MG63 (cell line): Measurements from ENCODE around the gene MAP2K7. TPM values are rescaled to one million over a fixed set of nuclear protein-coding genes. Genes with fewer than 3 reads are reported as not detected.

Source experiments
- DNase-seq: peaks from one replicate; pipeline ENCODE4 v3.0.0-alpha.2; 2020
- H3K27me3 ChIP-seq: fragments of 250-450 bp; sonication (Bioruptor Pico); 2 replicates; pipeline ENCODE4 v1.5.1; 2020; ENCODE audit warnings: mild to moderate bottlenecking, moderate library complexity
- H3K36me3 ChIP-seq: fragments of 250-450 bp; sonication (Bioruptor Pico); 2 replicates; pipeline ENCODE4 v1.5.1; 2020; ENCODE audit warnings: mild to moderate bottlenecking, moderate library complexity
- H3K4me3 ChIP-seq: fragments of 250-450 bp; sonication (Bioruptor Pico); 2 replicates; pipeline ENCODE4 v1.5.1; 2020; ENCODE audit warnings: mild to moderate bottlenecking, moderate library complexity
- H3K9me3 ChIP-seq: fragments of 250-450 bp; sonication (Bioruptor Pico); 2 replicates; pipeline ENCODE4 v1.5.1; 2020; ENCODE audit warnings: mild to moderate bottlenecking, moderate library complexity
- total RNA-seq: library from RNA; depleted of rRNA; stranded (reverse); fragments of >200 nt; shearing (Covaris generic); gene quantifications from 2 replicates; pipeline ENCODE4 v1.2.3, GENCODE V29; 2014; ENCODE audit warnings: low replicate concordance

MAP2K7 gene
- total RNA-seq, 1 experiment from 2014 or later, result 38.6 TPM

DNA sequence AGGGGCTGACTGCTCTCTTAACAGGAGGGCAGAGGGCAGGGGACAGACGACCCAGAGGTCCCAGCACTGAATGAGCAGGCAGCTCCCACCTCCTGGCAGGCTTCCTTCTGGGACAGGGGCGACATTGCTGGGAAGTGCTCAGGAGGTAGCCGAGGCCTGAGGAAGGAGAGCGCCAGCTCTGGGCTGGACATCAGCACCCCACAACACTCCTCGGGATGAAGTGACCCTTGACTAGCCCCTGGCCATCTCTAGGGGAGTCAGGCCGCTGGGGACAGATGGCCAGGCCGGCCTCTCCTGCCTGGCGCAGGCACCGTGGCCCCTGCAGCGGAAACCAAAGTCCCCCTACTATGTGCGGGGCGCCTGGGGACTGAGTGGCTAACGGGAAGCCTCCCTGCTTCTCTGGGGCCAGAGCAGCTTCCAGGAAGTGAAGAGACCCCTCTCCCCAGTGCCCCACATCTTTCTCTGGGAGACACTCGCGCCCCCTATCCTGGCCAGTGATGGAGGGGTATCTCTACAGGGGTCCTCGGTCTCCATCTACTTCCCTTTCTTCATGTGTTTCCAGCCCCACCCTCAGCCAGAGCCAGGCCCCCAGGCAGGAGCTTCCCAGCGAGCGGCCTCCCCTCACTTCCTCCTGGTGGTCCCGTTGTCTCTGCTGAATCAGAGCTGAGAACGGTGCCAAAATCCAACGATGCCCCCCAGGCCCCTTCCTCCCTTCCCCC is 39.5 kb upstream of the MAP2K7 start:
- DNase-seq, result no peak

DNA sequence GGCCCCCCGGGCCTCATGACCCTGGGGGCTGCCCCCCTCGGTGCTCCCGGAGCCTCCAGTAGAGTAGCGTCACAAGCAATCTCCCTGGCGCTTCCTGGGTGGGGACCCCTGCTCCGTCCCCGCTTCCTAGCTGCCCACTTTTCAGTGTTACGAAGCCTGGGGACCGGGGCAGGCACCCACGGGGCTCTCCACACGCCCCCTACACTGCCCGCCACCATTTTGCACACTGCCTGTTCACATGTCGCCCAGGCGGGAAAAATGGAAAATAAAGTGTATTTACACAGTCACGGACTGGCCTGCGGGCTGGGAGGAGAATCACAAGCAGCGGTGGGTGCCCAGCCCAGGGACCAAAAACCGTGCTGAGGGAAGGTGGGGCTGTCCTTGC is 39.0 kb upstream of the MAP2K7 start:
- Histone ChIP-seq H3K9me3 (no peaks in the 10 kb centered on the region), H3K36me3 (no peaks in the 10 kb centered on the region), H3K27me3 (no peaks in the 10 kb centered on the region), H3K4me3 (no peak overlapping the region)
- DNase-seq, result no peak

More for the DNA sequence above, 39.5 kb upstream of the MAP2K7 start:
- Histone ChIP-seq H3K36me3 (no peaks in the 10 kb centered on the region), H3K4me3 (no peak overlapping the region), H3K27me3 (no peaks in the 10 kb centered on the region), H3K9me3 (no peaks in the 10 kb centered on the region)

DNA sequence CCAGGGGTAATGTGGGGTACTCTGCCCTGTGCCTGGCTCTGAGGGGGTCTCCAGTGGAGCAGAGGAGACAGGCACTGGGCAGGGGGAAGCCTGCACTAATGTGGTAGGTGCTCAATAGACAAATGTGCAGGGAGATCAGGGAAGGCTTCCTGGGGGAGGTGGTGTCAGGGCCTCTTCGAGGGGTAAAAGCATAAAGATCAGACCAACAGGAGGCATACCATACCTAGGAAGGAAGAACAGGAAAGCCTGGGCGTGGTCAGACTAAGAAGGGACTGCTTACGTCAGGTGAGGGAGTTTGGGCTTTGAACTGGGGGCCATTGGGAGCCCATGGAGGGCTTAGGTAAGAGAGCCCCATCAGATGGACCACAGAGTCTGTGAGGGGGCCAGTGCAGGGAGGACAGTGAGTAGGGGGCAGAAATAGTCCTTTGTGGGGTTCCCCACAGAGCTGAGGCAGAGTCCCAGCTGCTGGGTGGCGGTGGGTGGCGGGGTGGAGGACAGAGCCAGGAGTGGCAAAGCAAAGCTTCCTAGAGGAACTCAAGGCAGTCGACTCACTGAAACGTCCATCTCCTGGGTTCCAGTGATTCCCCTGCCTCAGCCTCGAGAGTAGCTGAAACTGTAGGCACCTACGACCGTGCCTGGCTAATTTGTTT is 38.3 kb upstream of the MAP2K7 start:
- no peaks in the 10 kb centered on the region for H3K9me3 ChIP-seq
- no peaks in the 10 kb centered on the region for H3K27me3 ChIP-seq
- H3K36me3 ChIP-seq, result no peaks in the 10 kb centered on the region
- H3K4me3 ChIP-seq, result no peak overlapping the region
- no peak for DNase-seq

DNA sequence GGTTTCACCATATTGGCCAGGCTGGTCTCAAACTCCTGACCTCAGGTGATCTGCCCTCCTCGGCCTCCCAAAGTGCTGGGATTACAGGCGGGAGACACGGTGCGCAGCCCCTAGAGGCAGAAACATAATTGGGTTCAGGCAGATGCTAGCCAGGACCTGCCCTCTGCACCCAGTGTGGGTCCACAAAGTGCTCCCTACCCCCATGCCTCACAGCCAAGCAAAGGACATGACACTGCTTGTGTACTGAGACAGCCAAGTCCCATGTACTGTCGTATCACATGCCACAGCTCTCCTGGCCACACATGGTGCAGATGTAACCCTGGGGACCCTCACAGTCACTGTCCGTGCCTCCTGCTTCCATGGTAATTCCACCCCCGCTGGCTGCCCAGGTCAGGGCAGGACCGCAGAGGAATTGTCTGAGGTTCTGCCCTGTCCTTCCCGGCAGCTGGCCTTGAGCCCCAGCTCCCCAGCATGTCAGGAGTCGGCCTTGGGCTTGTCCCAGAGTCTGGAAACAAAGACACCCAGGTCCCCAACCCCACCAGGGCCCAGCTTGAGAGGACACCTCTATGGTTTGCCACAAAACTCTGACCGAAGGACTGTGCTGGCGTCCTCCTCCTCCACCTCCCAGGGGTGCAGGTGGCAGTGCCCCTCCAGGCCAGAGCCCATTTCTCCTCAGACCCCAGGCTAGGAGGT is 37.1 kb upstream of the MAP2K7 start:
- Histone ChIP-seq H3K36me3 (no peaks in the 10 kb centered on the region), H3K4me3 (no peak overlapping the region), H3K9me3 (no peaks in the 10 kb centered on the region), H3K27me3 (no peaks in the 10 kb centered on the region)
- DNase-seq, result no peak

DNA sequence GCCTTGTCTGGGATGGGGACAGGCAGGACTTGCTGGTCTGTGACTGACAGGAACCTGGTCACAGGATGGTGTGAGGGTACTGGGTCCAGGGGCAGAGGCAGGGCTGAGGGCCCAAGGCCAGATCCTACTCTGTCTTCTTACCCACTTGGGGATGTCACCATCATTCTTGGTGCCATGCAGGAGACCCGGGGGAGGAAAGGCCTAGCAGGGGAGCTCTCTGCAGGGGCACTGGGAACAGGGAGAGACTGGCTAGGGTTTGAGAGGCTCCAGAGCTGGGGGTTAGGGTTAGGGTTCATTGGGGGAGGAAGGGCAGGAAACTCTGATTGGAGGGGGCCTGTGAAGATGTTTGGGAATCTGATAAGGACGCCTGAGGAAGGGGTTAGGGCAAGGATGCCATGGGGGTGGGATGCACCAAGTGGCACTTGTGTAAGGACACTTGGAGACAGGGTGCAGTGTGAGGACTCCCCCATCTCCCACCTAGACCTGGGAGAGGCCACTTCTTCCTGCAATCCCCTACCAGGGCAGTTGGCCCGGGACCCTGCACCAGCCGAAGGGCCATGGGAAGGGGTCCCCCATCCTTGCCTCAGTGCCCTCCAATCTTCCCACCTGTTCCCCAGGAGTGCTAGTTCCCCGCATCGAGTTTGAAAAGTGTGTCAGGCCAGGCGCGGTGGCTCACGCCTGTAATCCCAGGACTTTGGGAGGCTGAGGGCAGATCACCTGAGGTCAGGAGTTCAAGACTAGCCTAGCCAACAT is 36.4 kb upstream of the MAP2K7 start:
- no peaks in the 10 kb centered on the region for H3K36me3 ChIP-seq
- H3K9me3 ChIP-seq, result no peaks in the 10 kb centered on the region
- no peak for DNase-seq
- H3K27me3 ChIP-seq, result no peaks in the 10 kb centered on the region; the same call in 1 of the 2 replicates
- H3K4me3 ChIP-seq, result no peak overlapping the region

DNA sequence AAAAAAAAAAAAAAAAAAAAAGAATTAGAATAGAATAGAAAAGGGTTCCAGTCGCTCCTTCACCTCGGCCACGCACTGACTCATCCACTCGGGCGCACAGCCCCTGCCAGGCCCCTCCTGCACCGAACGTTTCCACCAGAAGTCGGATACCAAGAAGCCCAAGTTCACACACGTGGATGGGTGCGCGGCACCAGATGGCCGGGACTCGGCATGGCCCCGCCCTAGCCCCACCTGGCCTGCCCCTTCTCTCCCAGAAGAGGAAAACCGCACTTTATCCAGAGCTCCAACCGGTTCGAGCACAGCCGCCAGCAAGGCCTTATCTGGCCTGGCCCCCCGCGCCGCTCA is 35.4 kb upstream of the MAP2K7 start:
- Histone ChIP-seq H3K9me3 (no peaks in the 10 kb centered on the region), H3K4me3 (peak overlapping the region; percentile 48), H3K27me3 (peaks cover 10% of the 10 kb centered on the region), H3K36me3 (no peaks in the 10 kb centered on the region)
- DNase-seq, result peak; percentile 59

DNA sequence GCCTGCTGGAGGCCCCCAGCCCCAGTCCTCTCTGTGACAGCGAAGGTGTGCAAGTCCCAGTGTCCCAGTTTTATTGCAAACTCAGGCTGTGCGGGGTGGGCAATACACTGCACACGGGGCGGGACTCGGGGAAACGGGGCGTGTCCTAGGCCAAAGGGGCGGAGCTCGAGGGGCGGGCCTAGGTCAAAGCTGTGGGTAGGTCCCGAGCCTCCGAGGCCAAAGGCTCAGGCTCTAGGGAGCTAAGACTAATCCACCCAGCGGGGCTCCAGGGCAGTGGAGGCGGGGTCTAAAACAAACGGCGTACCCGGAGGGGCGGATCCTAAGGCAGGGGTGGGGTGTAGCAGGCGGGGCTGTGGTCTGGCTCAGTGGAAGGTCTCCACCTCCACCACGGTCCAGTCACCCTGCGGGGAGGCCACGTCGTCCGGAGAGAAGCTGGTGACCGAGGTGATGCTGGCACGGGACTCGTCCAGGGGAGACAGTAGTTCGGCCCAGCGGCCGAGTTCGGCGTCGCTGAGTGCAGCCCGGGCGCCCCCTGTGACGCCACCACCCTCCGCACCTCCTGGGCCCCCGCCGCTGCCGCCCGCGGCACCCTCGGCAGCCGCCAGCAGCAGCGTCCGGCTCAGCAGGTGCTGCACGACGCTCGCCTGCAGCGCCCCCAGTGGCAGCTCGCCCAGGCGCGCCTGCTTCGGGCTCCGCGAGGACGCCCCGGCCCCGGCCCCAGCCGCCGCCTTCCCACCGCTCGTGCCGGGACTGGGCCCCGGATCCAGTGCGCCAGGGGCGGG is 34.8 kb upstream of the MAP2K7 start:
- Histone ChIP-seq H3K27me3 (peaks cover 15% of the 10 kb centered on the region), H3K9me3 (no peaks in the 10 kb centered on the region), H3K4me3 (peak overlapping the region; percentile 48), H3K36me3 (no peaks in the 10 kb centered on the region)
- peak; percentile 90 for DNase-seq

DNA sequence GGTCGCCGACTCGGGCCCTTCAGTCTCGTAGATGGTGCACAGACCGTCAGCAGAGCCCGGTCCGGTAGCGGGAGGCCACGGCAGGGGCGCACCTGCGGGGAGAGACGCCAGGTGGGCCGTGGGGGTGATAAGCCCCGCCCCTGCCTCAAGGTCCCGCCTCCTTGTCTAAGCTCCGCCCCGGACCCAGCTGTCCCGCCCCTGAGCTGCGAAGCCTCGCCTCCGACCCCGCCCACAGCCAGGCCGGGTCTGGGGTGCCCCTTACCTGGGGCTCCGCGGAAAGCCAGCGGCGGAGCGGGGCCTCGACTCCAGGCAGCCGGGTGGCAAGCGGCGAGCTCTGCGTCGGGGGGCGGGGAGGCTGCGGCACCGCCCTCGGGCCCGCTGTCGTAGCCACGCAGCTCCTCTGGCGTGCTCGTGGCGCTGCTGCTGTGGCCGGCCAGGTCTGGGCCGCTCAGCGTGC is 34.2 kb upstream of the MAP2K7 start:
- no peaks in the 10 kb centered on the region for H3K9me3 ChIP-seq
- DNase-seq, result peak; percentile 70
- peaks cover 19% of the 10 kb centered on the region for H3K27me3 ChIP-seq
- peak overlapping the region; percentile 48 for H3K4me3 ChIP-seq
- no peaks in the 10 kb centered on the region for H3K36me3 ChIP-seq

DNA sequence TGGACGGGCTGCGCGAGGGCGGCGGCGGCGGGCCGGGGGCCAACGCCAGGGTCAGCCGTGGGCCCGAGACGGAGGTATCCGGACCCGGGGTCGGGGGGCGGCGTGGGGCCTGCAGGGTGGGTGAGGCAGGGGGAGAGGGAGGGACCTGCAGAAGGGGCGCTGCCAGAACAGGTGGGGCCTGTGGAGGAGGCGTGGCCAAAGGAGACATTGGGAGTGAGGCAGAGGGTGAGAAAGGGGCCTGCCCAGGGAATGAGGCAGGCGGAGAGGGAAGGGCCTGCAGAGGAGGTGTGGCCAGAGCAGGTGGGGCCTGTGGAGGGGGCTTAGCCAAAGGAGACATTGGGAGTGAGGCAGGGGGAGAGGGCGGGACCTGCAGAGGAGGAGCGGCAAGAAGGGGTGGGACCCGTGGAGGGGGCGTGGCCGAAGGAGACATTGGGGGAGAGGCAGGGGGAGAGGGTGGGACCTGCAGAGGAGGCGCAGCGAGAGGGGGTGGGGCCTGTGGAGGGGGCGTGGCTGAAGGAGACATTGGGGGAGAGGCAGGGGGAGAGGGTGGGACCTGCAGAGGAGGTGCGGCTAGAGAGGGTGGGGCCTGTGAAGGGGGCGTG is 33.7 kb upstream of the MAP2K7 start:
- H3K9me3 ChIP-seq, result no peaks in the 10 kb centered on the region
- no peaks in the 10 kb centered on the region for H3K36me3 ChIP-seq
- peaks cover 24% of the 10 kb centered on the region for H3K27me3 ChIP-seq
- peak overlapping the region; percentile 48 for H3K4me3 ChIP-seq
- peak; percentile 85 for DNase-seq

DNA sequence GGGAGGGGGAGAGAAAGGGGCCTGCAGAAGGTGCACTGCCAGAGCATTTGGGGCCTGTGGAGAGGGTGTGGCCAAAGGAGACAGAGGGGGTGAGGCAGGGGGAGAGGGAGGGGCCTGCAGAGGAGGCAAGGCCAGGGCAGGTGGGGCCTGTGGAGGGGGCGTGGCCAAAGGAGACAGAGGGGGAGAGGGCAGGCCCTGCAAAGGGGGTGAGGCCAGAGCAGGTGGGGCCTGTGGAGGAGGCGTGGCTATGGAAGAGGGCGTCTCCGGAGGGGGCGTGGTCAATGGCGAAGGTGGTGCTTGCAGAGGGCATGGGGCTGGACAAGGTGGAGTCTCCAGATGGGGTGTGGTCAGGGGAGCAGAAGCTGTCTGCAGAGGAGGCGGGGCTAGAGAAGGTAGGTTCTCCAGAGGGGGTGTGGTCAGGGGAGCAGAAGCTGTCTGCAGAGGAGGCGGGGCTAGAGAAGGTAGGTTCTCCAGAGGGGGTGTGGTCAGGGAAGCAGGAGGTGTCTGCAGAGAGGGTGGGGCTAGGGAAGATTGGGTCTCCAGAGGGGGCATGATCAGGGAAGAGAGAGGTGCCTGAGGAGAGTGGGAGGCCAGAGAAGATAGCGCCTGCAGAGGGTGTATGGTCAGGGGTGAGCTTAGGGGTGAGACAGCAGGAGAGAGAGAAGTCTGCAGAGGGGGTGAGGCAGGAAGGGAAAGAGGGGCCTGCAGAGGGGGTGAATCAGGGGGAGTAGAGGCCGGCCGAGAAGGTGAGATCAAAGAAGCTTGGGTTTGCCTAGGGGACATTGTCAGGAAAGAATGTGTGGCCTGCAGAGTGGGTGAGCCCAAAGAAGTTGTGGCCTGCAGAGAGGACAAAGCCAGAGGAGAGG is 32.9 kb upstream of the MAP2K7 start:
- H3K36me3 ChIP-seq, result no peaks in the 10 kb centered on the region
- H3K9me3 ChIP-seq, result no peaks in the 10 kb centered on the region
- H3K4me3 ChIP-seq, result no peak overlapping the region
- DNase-seq, result peak; percentile 89
- H3K27me3 ChIP-seq, result peaks cover 24% of the 10 kb centered on the region

DNA sequence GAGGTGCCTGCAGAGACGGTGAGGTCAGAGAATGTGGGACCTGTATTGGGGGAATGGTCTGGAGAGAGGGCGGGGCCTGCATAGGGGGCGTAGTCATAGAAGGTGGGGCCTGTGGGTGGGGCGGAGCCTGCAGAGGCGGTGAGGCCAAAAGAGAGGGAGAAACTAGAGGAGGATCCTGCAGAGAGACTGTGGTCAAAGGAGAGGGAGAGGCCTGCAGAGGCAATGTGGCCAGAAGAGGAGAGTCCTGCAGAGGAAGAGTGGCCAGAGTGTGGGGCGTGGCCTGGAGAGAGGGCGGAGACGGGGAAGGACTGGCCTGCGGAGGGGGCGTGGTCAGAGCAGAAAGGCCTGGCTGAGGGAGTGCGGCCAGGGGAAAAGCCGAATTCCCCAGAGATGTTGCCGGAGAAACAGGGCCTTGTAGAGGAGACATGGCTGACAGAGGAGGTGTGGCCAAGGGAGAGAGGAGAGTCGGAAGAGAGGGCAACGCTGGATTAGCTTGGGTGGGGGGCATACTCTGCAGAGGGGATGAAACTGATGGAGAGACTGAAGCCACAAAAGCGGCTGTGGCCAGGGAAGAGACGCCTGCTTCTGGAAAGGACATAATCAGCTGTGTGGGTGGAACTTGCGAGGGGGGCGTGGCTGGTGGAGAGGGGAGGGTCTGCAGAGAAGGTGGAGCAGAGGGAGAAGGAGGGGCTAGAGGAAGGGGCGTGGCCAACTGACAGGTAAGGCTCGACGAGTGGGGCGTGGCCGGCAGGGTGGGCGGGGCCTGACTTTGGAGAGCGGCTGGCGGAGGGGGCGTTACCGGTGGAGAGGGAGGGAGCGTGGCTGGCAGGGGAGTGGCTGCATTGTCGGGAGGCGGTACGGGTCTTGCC is 32.0 kb upstream of the MAP2K7 start:
- peaks cover 24% of the 10 kb centered on the region for H3K27me3 ChIP-seq
- no peaks in the 10 kb centered on the region for H3K9me3 ChIP-seq
- no peaks in the 10 kb centered on the region for H3K36me3 ChIP-seq
- peak; percentile 97 for DNase-seq
- peak overlapping the region; percentile 13 for H3K4me3 ChIP-seq

DNA sequence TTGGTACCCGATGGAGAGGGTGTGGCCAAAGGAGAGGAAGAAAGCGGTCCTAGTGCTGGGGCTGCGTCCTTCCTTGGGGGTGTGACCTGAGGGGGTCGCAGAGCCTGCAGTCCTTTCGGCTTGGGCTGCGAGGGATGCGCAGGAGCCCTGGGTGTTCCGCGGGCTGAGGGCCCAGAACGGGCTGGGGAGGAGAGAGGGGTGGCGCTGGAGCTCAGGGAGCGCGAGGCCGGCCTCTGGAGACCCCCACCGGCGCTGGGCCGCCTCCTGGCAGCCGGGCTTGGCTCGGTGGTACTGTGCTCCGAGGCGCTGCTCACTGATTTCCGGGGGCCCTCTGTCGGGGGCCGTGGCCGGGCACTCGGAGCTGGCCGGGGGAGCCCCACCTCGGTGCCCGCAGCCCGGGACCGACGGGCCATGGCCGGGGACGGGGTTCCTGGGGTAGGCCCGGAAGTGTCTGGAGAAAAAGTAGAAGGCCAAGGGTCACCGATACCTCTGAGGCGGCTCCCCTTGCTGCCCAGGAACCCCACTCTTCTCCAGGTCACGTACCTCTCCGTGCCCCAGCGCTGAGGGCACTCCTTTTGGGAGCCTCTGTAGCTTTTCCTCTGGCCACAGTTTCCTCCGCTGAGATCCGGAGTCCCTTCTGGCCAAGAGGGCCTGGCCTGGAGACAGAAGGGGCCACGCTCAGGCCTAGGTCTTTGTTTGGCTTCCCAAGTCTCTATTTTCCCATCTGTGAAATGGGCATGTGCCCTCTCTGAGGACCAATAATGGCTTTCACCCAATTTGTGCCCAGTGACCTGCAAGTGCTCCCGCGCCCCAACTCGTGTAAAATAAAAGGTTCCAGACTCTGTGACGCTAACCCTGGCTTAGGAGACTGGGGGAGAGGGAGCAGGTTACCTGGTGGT is 31.1 kb upstream of the MAP2K7 start:
- peak overlapping the region; percentile 11; the same call in 1 of the 2 replicates for H3K4me3 ChIP-seq

DNA sequence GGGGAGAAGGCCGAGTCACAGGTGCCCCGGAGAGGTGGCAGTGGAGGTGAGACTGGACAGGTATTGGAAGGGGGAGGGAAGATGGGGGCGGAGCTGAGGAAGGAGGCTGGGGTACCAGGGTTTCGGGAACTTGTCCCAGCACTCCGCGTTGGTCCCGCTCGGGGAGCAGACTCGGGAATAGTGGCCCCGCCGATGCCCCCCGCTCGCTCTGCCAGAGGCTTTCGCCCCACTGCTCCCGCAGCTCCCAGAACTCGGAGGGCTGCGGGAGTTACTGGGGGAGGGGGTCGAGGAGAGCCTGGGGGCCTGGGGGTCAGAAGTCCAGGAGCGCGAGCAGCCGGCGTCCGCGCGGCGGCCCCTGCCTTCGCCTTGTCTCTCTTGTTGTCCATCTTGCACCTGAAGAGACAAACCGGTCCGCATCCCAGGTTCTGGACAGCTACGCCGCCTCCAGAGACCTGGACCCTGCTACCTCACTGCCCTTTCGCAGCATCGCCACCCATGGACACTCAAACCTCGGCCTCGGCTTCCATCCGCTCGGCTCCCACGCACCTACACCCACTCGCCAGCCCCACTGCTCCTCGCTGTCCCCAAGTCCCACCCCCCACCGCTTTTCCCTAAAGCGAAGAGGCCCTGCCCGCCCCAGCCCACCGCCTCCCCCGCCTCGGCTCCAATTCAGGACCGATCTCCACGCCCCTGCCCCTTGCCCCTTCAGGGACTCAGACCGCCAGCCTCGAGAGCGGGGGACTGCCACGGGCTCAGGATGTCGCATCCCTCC is 30.2 kb upstream of the MAP2K7 start:
- DNase-seq, result no peak
- H3K36me3 ChIP-seq, result no peaks in the 10 kb centered on the region
- H3K4me3 ChIP-seq, result peak overlapping the region; percentile 20; the same call in 1 of the 2 replicates
- H3K27me3 ChIP-seq, result peaks cover 24% of the 10 kb centered on the region
- no peaks in the 10 kb centered on the region for H3K9me3 ChIP-seq

More for the DNA sequence above, 31.1 kb upstream of the MAP2K7 start:
- Histone ChIP-seq H3K27me3 (peaks cover 24% of the 10 kb centered on the region), H3K36me3 (no peaks in the 10 kb centered on the region), H3K9me3 (no peaks in the 10 kb centered on the region)
- no peak for DNase-seq
